Glomerular visceral epithelial cell (primary cell): ENCODE results near the gene BEND6.
"Not testable (repeated sequence)": the region's sequence is repeated elsewhere in the genome, so short reads cannot be mapped to it uniquely, and the experiment has no call there.

ENCODE experiments used
- DNase-seq: peaks from one replicate; pipeline ENCODE4 v3.0.0-alpha.2; 2016; ENCODE audit errors: extremely low spot score

BEND6 gene

DNA sequence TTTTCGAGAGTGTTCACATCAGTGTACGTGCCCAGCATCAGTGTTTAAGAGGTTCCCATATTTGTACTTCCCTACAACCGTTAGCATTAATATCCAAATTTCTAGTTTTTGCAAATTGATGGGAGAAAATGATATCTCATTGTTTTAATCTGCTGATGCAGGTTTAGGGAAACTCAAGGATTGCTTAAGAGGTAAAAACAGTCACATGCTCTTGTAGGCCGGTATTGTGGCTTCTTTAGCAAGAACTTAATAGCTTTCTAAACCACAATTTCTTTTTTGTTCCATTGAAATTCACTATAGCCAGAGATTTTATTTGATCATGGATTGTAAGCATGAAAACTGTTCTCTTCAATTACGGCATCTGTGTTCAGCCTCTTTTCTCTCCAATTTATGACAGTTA, 29.5 kb downstream of the BEND6 start:
- peak; percentile 11 for DNase-seq

DNA sequence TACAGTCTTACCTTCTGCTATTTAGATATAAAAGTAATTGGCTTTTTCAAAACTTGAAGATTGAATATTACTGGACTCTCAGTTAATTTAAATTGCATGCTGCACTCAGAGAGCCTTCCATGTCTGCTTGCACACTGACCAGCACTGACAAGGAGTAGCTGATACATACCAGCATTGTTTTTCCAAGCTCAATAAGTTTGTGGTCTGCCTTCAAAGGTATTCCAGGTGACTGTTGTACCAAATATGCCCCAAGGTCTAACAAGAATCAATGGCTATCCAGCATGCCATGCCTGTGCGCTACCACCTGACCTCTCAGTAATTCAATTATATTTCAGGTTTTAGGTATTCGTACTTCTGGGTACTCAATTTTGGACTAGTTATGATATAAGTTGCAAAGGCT, 30.0 kb downstream of the BEND6 start:
- no peak for DNase-seq

DNA sequence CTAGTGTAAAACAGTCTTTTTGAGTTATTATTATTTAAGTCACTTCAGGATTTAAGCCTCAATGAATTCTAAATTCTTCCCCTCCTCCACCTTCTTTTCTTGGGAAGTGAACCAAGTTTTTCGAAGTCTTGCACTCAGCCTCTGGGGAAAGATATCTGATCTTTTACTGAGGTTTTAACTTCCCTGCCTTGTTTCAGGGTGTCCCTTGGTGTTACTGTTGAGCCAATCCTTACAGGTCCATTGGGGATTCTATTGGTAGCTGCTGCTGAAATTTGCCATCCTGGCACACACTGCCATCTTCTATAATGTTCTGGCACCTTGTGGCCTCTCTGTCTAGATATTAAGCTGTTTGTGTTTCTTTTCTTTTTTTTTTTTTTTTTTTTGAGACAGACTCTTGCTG, 31.7 kb downstream of the BEND6 start:
- DNase-seq = no peak

DNA sequence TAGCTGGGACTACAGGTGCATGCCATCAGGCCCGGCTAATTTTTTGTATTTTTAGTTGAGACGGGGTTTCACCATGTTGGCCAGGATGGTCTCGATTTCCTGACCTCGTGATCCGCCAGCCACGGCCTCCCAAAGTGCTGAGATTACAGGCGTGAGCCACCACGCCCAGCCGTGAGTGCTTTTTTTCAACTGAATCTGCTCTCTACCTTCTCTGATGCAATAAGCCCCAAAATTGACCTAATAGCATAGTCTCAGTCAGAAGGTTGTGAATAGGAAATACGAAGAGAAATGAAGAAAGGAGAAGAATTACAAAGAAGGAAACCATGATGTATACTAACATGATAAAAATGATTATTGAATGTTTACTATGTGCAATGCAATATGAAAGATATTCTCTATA, 33.2 kb downstream of the BEND6 start:
- no peak for DNase-seq

DNA sequence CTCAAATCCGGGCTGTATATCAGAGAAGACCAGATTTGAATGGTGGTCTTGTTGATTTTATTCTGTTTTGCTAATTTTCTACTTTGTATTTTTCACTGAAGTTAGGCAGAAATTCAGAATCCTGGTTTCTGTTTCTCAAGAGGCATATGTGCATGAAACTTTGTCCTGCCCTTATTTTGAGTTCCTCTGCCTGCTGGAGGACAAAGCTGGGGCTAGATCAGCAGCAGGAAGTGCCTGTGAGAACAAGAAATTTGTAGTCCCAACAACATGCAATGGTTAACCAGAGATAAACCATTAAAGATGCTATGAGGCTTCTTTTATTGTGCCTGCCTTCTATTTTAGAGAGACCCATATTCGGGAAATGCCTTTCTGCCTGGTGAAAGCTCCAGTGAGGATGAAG, 37.1 kb downstream of the BEND6 start:
- no peak for DNase-seq

DNA sequence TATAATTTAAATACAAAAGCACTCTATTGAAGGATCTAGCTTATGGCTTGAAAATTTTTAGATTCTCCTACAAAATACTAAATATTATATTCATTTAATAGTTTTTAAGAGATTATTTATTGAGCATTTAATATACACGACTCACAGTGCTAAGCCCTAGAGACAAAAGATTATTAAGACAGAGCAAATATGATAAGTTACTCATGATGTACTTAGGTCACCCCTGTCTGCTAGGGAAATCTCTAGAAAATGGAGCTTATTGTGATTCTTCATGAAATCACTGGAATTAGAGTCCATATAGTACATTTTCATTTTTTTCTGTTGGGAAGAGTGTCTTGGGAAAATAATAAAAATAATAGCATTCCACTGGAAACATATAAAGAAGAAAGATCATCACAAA, 37.8 kb downstream of the BEND6 start:
- DNase-seq = no peak

DNA sequence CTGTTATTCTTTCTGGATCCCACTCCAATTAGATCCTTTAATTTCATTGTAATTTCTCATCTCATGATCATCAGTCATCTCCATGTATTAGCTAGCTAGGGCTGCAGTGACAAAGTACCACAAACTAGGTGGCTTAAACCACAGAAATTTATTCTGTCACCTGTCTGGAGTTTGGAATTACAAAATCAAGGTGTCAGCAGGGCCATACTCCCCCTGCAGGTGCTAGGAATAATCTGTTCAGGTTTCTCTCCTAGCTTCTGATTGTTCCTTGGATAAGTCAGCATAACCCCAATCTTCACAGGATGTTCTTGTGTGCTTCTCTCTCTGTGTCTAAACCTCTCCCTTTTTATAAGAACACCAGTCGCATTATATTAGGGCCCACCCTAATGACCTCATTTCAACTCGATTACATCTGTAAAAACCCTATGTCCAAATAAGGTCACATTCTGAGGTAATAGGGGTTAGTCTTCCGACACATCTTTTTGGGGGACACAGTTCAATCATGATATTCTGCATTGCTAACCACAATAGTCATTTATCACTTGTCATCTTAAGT, 40.5 kb downstream of the BEND6 start:
- DNase-seq = peak; percentile 6

DNA sequence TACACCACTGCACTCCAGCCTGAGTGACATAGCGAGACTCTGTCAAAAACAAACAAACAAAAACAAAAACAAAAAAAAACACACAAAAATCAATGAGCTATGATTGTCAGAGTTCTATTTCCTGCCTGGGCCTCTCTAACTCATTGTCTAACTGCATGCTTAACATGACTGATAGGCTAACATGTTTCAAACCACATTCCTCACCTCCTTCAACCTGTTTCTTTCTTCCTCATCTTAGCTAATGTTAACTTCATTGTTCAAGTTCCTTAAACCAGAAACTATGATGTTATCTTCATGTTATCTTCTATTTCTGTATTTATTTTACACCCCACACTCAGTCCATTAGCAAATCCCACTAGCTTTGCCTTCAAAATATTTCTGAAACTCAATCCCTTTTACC, 41.5 kb downstream of the BEND6 start:
- DNase-seq = no peak

DNA sequence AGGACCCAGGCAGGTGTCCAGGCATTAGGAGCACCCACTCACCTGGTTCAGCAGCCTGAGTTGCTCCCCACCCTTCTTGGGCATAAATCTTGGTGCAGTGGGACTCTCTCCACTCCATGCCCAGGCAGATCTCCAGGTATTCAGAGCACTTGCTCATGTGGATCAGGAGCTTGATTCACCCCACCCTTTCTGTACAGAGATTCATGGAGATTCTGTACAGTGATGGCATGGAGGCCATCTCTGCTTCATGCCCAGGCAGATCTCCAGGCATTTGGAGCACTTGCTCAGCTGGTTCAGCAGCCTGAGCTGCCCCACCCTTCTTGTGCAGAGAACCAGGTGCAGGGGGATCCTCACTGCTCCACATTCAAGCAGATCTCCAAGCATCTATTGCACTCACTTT, 44.1 kb downstream of the BEND6 start:
- no peak for DNase-seq

DNA sequence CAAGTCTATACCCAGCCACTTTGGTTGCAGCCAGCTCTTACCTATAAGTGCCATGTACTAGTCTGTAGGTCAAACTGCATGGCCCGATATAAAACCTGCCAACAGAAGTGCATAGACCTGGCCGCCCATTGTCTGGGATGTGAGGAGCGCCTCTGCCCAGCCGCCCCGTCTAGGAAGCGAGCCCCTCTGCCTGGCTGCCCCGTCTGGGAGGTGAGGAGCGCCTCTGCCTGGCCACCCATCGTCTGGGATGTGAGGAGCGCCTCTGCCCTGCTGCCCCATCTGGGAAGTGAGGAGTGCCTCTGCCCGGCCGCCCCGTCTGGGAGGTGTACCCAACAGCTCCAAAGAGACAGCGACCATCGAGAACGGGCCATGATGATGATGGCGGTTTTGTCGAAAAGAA, 44.8 kb downstream of the BEND6 start:
- not testable (repeated sequence) for DNase-seq

DNA sequence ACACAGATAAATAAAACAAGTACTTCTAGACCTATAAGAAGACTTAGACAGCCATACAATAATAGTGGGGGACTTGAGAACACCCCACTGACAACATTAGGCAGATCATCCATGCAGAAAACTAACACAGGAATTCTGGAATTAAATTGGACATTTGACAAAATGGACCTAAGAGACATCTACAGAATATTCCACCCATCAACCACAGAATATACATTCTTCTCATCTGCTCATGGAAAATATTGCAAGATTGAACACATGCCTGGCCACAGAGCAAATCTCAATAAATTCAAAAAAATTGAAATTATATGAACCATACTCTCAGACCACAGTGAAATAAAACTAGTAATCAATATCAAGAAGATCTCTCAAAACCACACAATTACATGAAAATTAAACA, 47.3 kb downstream of the BEND6 start:
- DNase-seq = no peak

DNA sequence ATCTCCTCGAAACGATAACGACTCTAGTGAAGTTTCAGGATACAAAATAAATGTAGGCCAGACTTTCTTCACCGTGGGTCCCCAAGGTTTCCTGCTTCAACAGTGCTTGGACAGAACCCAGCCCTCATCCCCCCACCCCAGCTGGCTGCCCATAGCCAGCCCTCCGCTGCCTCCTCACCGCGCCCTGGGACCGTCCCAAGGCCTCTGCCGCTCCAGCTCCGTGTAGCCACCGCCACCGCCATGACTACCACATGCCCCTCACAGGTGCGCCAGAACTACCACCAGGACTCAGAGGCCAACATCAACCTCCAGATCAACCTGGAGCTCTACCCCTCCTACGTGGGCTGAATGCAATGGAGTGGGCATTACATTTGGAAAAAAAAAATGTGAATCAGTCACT, 49.4 kb downstream of the BEND6 start:
- DNase-seq = no peak

DNA sequence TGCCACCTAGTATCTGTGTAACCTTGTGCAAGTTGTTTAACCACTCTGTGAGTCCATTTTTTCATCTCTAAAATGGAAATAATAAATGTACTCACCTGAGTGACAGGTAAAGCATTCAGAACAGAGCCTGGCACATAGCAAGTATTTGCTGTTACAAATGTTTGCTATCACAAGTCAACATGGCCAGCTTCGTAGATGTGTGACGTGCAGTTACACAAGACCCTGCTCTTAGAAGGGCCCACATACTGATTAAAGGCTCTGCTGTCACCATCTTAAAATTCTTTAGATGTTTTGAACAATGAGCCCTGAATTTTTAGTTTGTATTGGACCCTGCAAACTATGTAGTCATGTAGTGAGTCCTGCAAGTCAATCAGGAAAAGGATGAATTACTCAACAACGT, 51.2 kb downstream of the BEND6 start:
- no peak for DNase-seq

DNA sequence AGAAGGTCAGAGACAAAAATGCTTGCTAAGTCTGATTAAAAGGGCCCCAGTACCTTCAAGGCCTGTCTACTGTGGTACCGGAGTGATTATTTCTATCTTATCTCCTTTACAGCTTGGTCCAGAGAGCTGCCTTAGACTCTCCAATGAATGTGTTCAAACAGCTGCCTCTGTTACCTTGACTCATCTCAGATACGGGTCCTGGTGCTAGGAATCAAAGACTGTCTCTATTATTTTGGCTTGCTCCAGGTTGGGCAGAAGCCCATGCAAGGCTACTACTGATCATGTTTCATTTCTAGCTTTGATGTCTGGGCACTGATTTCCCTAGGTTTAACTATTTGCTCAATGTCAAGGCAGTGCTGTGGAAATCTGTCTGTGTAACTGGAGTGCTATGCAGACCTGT, 53.2 kb downstream of the BEND6 start:
- not testable (repeated sequence) for DNase-seq

DNA sequence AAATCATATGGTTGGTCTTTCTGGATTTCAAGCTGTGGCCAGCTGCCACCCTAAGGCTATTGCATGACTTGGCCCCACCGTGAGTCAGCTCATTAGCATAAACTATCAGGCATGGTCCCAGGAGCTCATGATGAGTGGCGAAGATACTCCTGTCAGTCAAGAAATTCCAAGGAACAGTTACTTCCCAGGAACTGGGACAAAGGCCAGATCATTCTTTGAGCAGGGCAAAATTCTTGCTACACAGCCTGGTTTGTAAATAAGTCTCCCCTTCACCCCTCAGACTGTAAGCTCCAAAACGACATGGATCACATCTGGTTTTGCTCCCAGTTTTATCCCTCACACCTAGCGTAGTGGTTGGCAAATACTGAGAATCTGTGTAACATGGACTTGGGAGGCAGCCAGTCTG, 58.6 kb downstream of the BEND6 start:
- peak; percentile 73 for DNase-seq

DNA sequence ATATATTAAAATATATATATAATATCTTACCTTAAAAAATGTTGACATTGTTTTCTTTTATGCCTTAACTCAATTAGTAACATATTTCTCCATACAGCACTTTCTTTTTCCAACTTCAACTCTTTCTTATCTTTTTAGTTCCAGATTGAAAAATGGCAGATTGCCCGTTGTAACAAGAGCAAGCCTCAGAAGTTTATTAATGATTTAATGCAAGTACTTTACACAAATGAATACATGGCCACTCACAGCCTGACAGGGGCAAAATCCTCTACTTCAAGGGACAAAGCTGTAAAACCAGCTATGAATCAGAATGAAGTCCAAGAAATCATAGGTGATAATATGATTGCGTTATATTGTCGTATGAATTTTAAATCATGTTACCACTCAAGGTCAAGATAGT, 62.2 kb downstream of the BEND6 start:
- no peak for DNase-seq

DNA sequence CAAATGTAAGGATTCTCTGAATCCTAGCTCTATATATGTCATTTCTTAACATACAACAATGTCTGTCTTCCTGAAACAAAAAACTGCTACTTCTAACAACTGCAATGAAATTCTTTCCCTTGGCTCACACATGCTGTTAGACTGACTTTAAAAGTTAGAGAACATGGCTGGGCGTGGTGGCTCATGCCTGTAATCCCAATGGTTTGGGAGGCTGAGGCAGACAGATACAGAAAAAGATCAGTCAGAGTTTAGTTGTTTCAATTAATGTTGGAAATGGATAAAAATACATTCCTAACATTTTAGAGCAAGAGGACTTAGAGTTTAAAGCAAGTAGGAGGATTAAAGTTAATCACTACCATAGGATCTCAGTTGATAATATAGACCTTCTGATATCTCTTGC, 62.9 kb downstream of the BEND6 start:
- no peak for DNase-seq

DNA sequence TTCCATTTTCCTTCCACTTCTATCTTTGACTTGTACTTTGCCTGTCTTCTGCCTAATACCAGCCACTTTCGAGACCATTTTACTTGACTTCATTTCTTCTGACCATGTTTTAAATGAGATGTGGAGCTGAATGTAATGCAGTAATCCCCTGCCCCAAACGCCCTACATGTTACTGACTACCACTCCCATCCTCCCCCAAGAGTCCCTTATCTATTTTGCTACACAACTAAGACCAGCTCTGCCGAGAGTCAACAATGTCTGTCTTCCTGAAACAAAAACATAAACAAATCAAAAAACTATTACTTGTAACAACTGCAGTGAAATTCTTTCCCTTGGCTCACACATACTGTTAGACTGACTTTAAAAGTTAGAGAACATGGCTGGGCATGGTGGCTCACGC, 64.5 kb downstream of the BEND6 start:
- no peak for DNase-seq

DNA sequence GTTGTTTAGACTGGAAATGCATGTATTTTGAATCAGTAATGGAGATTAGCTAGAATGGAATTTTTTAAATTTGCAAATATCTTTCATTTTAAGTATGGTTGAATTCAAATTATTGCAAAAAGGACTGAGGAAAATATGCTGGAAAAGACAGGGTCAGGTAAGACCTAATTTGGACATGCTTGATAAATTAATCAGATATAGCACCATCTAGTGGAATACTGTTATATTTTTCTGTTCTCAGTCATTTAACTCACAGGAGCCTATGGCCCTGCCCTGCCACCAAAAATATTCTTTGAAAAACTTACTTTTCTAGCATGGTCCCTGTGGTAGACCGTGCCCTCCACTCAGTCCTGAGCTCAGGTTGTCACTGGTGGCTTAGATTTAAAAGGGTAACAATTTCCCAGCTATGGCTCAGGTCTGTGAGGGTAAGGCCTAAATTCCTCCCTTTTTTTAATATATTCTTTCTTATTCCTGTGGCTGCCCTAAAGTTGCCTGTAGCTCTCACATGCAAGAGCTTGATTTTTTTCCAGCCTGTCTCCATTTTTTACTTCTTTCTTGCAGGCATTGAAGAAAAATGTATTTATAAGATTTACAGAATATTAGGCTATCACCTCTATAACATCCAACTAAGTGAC, 66.3 kb downstream of the BEND6 start:
- DNase-seq = peak; percentile 41

DNA sequence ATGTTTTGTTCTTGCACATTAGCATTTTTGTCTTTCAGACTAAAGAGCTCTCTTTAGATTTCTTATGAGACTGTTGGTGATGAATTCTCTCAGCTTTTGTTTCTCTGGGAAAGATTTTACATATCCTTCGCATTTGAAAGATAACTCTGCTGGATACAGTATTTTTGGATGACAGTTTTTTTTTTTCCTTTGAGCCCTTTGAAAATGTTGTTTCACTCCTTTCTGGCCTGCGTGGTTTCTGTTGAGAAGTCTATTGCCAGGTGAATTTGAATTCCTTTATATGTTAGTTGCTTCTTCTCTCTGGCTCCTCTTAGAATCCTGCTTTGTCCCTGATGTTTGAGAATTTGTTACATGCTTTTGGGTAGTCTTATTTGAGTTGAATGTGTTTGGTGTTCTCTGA, 69.4 kb downstream of the BEND6 start:
- DNase-seq = no peak

DNA sequence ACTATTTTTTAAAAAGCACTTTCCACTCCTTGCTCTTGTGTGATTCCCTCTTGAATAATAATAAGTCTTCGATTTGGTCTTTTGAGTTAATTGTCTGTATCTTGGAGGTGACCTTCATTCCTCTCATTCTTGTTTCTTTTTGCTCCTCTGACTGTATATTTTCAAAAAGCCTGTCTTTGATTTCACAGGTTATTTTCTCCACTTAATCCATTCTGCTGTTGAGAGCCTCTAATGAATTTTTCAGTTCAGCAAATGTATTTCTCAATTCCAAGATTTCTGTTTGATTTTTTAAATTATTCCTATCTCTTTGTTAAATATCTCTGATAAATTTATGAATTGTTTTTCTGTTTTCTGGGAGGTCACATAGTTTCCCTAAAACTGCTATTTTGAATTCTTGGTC, 69.9 kb downstream of the BEND6 start:
- no peak for DNase-seq

DNA sequence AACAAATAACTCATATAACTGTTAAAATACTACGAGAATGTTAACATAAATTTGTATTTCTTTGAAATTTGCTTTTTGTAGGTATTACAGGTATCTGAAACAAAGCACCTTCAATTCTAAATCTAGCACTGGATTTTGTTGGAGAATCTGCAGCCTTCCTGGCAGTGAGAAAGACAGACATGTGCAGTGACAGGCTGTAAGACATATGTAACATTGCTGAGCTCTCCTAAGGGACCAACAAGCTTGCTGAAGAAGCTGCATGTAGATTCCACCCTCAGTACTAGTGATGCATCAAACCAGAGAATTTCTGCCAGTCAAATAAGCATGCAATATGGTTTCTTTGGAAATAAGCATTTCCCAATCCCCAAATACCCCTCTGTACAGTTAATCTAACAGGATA, 71.1 kb downstream of the BEND6 start:
- no peak for DNase-seq

DNA sequence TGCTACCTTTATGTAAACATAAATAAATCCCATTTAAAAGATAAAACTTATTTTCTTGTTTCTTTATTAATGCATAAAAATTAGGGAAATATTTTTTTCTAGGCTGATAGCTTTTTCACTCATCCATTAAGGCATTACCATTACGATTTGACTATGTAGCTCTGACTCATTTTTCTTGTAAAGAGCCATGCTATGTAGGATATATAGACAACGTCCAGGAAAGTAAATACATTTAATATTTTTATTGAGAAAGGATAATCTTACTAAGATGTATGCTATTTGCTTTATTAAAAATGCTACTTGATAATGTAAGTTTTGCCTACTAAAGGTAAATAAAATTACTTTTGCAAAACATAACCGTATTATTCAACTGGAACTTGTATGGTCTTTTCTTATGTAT, 72.4 kb downstream of the BEND6 start:
- DNase-seq = no peak

DNA sequence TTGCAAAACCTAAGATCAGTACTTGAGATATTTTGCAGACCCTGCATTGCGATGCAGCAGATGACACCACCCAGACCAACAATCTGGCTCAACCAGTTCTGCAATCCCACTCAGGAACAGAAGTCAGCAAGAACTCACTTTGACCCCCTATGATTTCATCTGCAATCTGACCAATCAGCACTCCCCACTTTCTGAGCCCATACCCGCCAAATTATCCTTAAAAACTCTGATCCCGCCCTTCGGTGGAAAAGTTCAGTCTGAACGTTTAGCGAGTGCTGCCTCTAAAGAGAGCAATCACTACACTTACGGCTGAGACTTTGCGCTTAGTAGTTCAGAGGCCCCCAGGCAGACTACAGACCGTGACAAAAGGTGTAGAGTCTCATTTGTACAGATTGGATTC, 74.3 kb downstream of the BEND6 start:
- no peak for DNase-seq
